Endodermal cell (in vitro differentiated cells): Measurements from ENCODE around the gene RHEB. TPM values are rescaled to one million over a fixed set of nuclear protein-coding genes. Genes with fewer than 3 reads are reported as not detected.
A peak's percentile ranks its signal among the peaks of the same experiment; 100 is the strongest.

Experiments
- DNase-seq: peaks from one replicate; pipeline ENCODE4 v3.0.0-alpha.2; 2017
- H3K27ac ChIP-seq: 2 replicates; pipeline ENCODE4 v1.5.1; 2013; ENCODE audit warnings: mild to moderate bottlenecking, low read depth, low read length, moderate library complexity
- H3K27me3 ChIP-seq: 2 replicates; pipeline ENCODE4 v1.6.1; 2013; ENCODE audit warnings: mild to moderate bottlenecking, low read length, moderate library complexity; ENCODE audit not compliant: insufficient read depth, control insufficient read depth, poor library complexity, severe bottlenecking
- H3K36me3 ChIP-seq: 2 replicates; pipeline ENCODE4 v1.7.0; 2013; ENCODE audit warnings: mild to moderate bottlenecking, low read length, moderate library complexity; ENCODE audit not compliant: control insufficient read depth, insufficient read depth
- H3K4me1 ChIP-seq: one replicate; pipeline ENCODE4 v1.7.0; 2013; ENCODE audit warnings: low read length; ENCODE audit not compliant: control insufficient read depth, insufficient read depth
- H3K4me3 ChIP-seq: 2 replicates; pipeline ENCODE4 v1.5.1; 2013; ENCODE audit warnings: mild to moderate bottlenecking, low read length, moderate library complexity
- H3K9ac ChIP-seq: 2 replicates; pipeline ENCODE4 v1.6.1; 2013; ENCODE audit warnings: mild to moderate bottlenecking, low read length, moderate library complexity; ENCODE audit not compliant: poor library complexity, severe bottlenecking; ENCODE audit errors: extremely low read depth
- H3K9me3 ChIP-seq: 2 replicates; pipeline ENCODE4 v1.6.1; 2013; ENCODE audit warnings: mild to moderate bottlenecking, low read length, moderate library complexity; ENCODE audit not compliant: control insufficient read depth
- H3K27ac Mint-ChIP-seq: 2 replicates; pipeline ENCODE4 v1.8.0; 2020; ENCODE audit warnings: mixed read lengths
- H3K27me3 Mint-ChIP-seq: 2 replicates; pipeline ENCODE4 v1.8.0; 2021; ENCODE audit warnings: mild to moderate bottlenecking, mixed read lengths; ENCODE audit not compliant: insufficient read depth
- H3K36me3 Mint-ChIP-seq: 2 replicates; pipeline ENCODE4 v1.8.0; 2020; ENCODE audit warnings: low read depth, mixed read lengths
- H3K4me1 Mint-ChIP-seq: 2 replicates; pipeline ENCODE4 v1.8.0; 2020; ENCODE audit warnings: mixed read lengths
- H3K4me3 Mint-ChIP-seq: 2 replicates; pipeline ENCODE4 v1.8.0; 2020; ENCODE audit warnings: mild to moderate bottlenecking, moderate library complexity, mixed read lengths
- H3K9me3 Mint-ChIP-seq: 2 replicates; pipeline ENCODE4 v1.8.0; 2020; ENCODE audit warnings: mild to moderate bottlenecking, mixed read lengths
- CTCF ChIP-seq: fragments of 200-600 bp; sonication (generic); conservative IDR thresholded peaks from 2 replicates; pipeline ENCODE4 v1.5.0; 2021; ENCODE audit warnings: antibody characterized with exemption, mild to moderate bottlenecking
- WGBS, 2 experiments: methylation state at CpG; one replicate each; pipeline versions ENCODE4 v1.1.5 to v1.1.7; 2013; ENCODE audit warnings: missing lambda C conversion rate in 2 of 2, mixed read lengths in 1 of 2; ENCODE audit not compliant: insufficient coverage in 1 of 2, insufficient read length in 1 of 2; 5-methylcytosine and 5-hydroxymethylcytosine counted together
- total RNA-seq, 2 donors: library from RNA; stranded (reverse); fragmentation: NEBNext Ultra II Directional in 1 of 2; extraction: Animal tissue kit (Norgen Biotek cat#: 25700) in 1 of 2; gene quantifications; 2 replicates in 1 of 2; 3 replicates in 1 of 2; pipeline ENCODE4 v1.2.1, GENCODE V29; 2021

Gene RHEB
- total RNA-seq, 2 donors from 2014 or later = 108 to 113 TPM

- no peaks in the 10 kb centered on the region for H3K9me3 ChIP-seq
- peaks cover 89% of the 10 kb centered on the region for H3K36me3 ChIP-seq
- TF ChIP-seq CTCF = no peak
- peaks cover 56% of the 10 kb centered on the region for H3K36me3 Mint-ChIP-seq
- no peaks in the 10 kb centered on the region for H3K9me3 Mint-ChIP-seq
- H3K27me3 Mint-ChIP-seq = no peaks in the 10 kb centered on the region
- H3K27ac ChIP-seq = no peak overlapping the region
- no peak overlapping the region for H3K4me3 ChIP-seq
- peaks cover 4% of the 10 kb centered on the region for H3K4me1 Mint-ChIP-seq
- no peaks in the 10 kb centered on the region for H3K27me3 ChIP-seq
- no peak overlapping the region for H3K27ac Mint-ChIP-seq
- no peak overlapping the region for H3K9ac ChIP-seq
- H3K4me1 ChIP-seq = peaks cover 10% of the 10 kb centered on the region
- no peak overlapping the region for H3K4me3 Mint-ChIP-seq
- 92 to 97% methylated on average over 5 to 8 of the region's 8 CpGs for WGBS, 2 experiments
- no peak for DNase-seq
These were observed 36.6 kb downstream of the RHEB start for GRCh38 chr7:151482883-151483710.

- Histone ChIP-seq H3K27ac (peak overlapping the region; percentile 27), H3K9ac (no peak overlapping the region), H3K9me3 (no peaks in the 10 kb centered on the region), H3K27me3 (no peaks in the 10 kb centered on the region), H3K4me1 (peaks cover 10% of the 10 kb centered on the region), H3K4me3 (no peak overlapping the region), H3K36me3 (peaks cover 89% of the 10 kb centered on the region)
- 90 to 100% methylated on average over 2 to 4 of the region's 4 CpGs for WGBS, 2 experiments
- no peaks in the 10 kb centered on the region for H3K9me3 Mint-ChIP-seq
- H3K4me3 Mint-ChIP-seq = no peak overlapping the region
- no peak for TF ChIP-seq CTCF
- peaks cover 60% of the 10 kb centered on the region for H3K36me3 Mint-ChIP-seq
- no peaks in the 10 kb centered on the region for H3K27me3 Mint-ChIP-seq
- H3K4me1 Mint-ChIP-seq = peaks cover 4% of the 10 kb centered on the region
- H3K27ac Mint-ChIP-seq = no peak overlapping the region
- no peak for DNase-seq
These were observed 37.8 kb downstream of the RHEB start for GRCh38 chr7:151481650-151482505.

- Mint-ChIP-seq H3K27ac (no peak overlapping the region), H3K4me1 (no peaks in the 10 kb centered on the region), H3K4me3 (no peak overlapping the region), H3K27me3 (no peaks in the 10 kb centered on the region), H3K36me3 (peaks cover 68% of the 10 kb centered on the region), H3K9me3 (no peaks in the 10 kb centered on the region)
- TF ChIP-seq CTCF = no peak
- Histone ChIP-seq H3K27ac (no peak overlapping the region), H3K9me3 (no peaks in the 10 kb centered on the region), H3K36me3 (peaks cover 88% of the 10 kb centered on the region), H3K4me3 (no peak overlapping the region), H3K9ac (no peak overlapping the region), H3K4me1 (peaks cover 5% of the 10 kb centered on the region), H3K27me3 (no peaks in the 10 kb centered on the region)
- 97 to 98% methylated on average over 7 of the region's 7 CpGs for WGBS, 2 experiments
- DNase-seq = no peak
These were observed 41.8 kb downstream of the RHEB start for GRCh38 chr7:151477867-151478266.
